HTR-8/SVneo (cell line): ENCODE results near the gene NALCN.

ENCODE experiments used
- DNase-seq: peaks from one replicate; pipeline ENCODE4 v3.0.0; 2011; ENCODE audit warnings: low spot score, mixed read lengths; ENCODE audit not compliant: insufficient read length
- FAIRE-seq: peaks from 2 replicates; lab custom pipeline; 2011; peaks lifted over from hg19 to GRCh38; lab: Jason Lieb, UNC

Gene NALCN

GRCh38 chr13:101417043-101417406, 717 bp upstream of the NALCN start:
- FAIRE-seq (no peak), DNase-seq (peak; percentile 13)

GRCh38 chr13:101415358-101416174, 742 bp downstream of the NALCN start:
- DNase-seq (no peak), FAIRE-seq (no peak)

- DNase-seq (no peak), FAIRE-seq (no peak)
These were observed 4.2 kb downstream of the NALCN start for GRCh38 chr13:101412076-101412475.

GRCh38 chr13:101408992-101409656, 7.2 kb downstream of the NALCN start:
- no peak for DNase-seq
- FAIRE-seq, result no peak

- FAIRE-seq, result no peak
- DNase-seq, result no peak
These were observed 8.2 kb downstream of the NALCN start for GRCh38 chr13:101408154-101408553.

GRCh38 chr13:101406791-101407190, 9.5 kb downstream of the NALCN start:
- no peak for DNase-seq
- FAIRE-seq, result no peak

GRCh38 chr13:101401196-101401595, 15.1 kb downstream of the NALCN start:
- no peak for DNase-seq

GRCh38 chr13:101399365-101399764, 16.9 kb downstream of the NALCN start:
- DNase-seq, result no peak
- no peak for FAIRE-seq

More at GRCh38 chr13:101401196-101401595, 15.1 kb downstream of the NALCN start:
- no peak for FAIRE-seq

GRCh38 chr13:101398920-101399319, 17.4 kb downstream of the NALCN start:
- no peak for DNase-seq

GRCh38 chr13:101398191-101398590, 18.1 kb downstream of the NALCN start:
- FAIRE-seq (no peak), DNase-seq (no peak)

More at GRCh38 chr13:101398920-101399319, 17.4 kb downstream of the NALCN start:
- no peak for FAIRE-seq

- FAIRE-seq (no peak), DNase-seq (no peak)
These were observed 18.6 kb downstream of the NALCN start for GRCh38 chr13:101397742-101398141.

- FAIRE-seq, result no peak
These were observed 21.7 kb downstream of the NALCN start for GRCh38 chr13:101394605-101395004.

GRCh38 chr13:101393140-101393539, 23.2 kb downstream of the NALCN start:
- DNase-seq (no peak), FAIRE-seq (no peak)

More at GRCh38 chr13:101394605-101395004, 21.7 kb downstream of the NALCN start:
- DNase-seq, result no peak

- no peak for FAIRE-seq
- DNase-seq, result no peak
These were observed 25.8 kb downstream of the NALCN start for GRCh38 chr13:101390461-101390860.

GRCh38 chr13:101384929-101385328, 31.4 kb downstream of the NALCN start:
- FAIRE-seq, result no peak
- no peak for DNase-seq

GRCh38 chr13:101383595-101383994, 32.7 kb downstream of the NALCN start:
- FAIRE-seq (no peak), DNase-seq (no peak)

- DNase-seq (no peak), FAIRE-seq (no peak)
These were observed 33.6 kb downstream of the NALCN start for GRCh38 chr13:101382701-101383100.

GRCh38 chr13:101382086-101382485, 34.2 kb downstream of the NALCN start:
- FAIRE-seq, result no peak
- DNase-seq, result no peak

- no peak for DNase-seq
- no peak for FAIRE-seq
These were observed 55.8 kb downstream of the NALCN start for GRCh38 chr13:101360525-101360924.

- FAIRE-seq, result no peak
These were observed 61.4 kb downstream of the NALCN start for GRCh38 chr13:101354895-101355294.

GRCh38 chr13:101346942-101347728, 69.2 kb downstream of the NALCN start:
- FAIRE-seq (no peak), DNase-seq (no peak)

More at GRCh38 chr13:101354895-101355294, 61.4 kb downstream of the NALCN start:
- DNase-seq, result no peak
